A549 (cell line): ENCODE results near the gene CYSRT1. TPM values are rescaled to one million over a fixed set of nuclear protein-coding genes. Genes with fewer than 3 reads are reported as not detected.
A peak's percentile ranks its signal among the peaks of the same experiment; 100 is the strongest.

ENCODE experiments used
- ATAC-seq, 2 experiments: fragments of 200-7000 bp in 1 of 2; fragments of >200 bp in 1 of 2; cut with Nextera tagmentation in 1 of 2; cut with Tn5 transposase in 1 of 2; 3 replicates each; pipeline versions ENCODE4 v1.8.0 to v1.9.1; 2018 to 2020; ENCODE audit warnings: mild to moderate bottlenecking in 1 of 2, moderate library complexity in 1 of 2
- CTCF ChIA-PET: fragments of 300-600 bp; sonication (Branson Sonifier 250); formaldehyde crosslinking; extraction: SDS; loops from one replicate; lab custom pipeline; 2021; ENCODE audit warnings: antibody characterized with exemption, inconsistent platforms; lab: Yijun Ruan, JAX
- POLR2A ChIA-PET: fragments of 350-600 bp; formaldehyde crosslinking; extraction: SDS; loops from one replicate; lab custom pipeline; 2021; ENCODE audit warnings: antibody characterized with exemption, inconsistent platforms; lab: Yijun Ruan, JAX
- DNase-seq, 2 experiments: peaks; one replicate each; pipeline versions ENCODE4 v3.0.0 to v3.0.0-alpha.2; 2011 to 2016; ENCODE audit warnings: low read depth in 1 of 2, low spot score in 1 of 2
- FAIRE-seq: peaks from 2 replicates; lab custom pipeline; 2011; peaks lifted over from hg19 to GRCh38; lab: Jason Lieb, UNC
- H3K27ac ChIP-seq, 2 experiments: fragments of >200 bp; sonication (Bioruptor Twin); formaldehyde crosslinking; 3 replicates each; pipeline ENCODE4 v1.5.1; 2016 to 2017
- H3K4me1 ChIP-seq: fragments of >200 bp; sonication (Bioruptor Twin); formaldehyde crosslinking; 3 replicates; pipeline ENCODE4 v1.6.1; 2016
- H3K4me2 ChIP-seq: fragments of >200 bp; sonication (Bioruptor Twin); formaldehyde crosslinking; 3 replicates; pipeline ENCODE4 v1.6.1; 2016
- H3K4me3 ChIP-seq: fragments of >200 bp; sonication (Bioruptor Twin); formaldehyde crosslinking; 3 replicates; pipeline ENCODE4 v1.5.1; 2016
- H3K9me3 ChIP-seq: fragments of >200 bp; sonication (Bioruptor Twin); formaldehyde crosslinking; 3 replicates; pipeline ENCODE4 v1.6.1; 2016
- BCL3 ChIP-seq: fragments of >200 bp; sonication (Bioruptor Twin); formaldehyde crosslinking; IDR thresholded peaks from 3 replicates; pipeline ENCODE4 v1.6.1; 2016
- CBX2 ChIP-seq: fragments of 200-600 bp; sonication (generic); IDR thresholded peaks from 2 replicates; pipeline ENCODE4 v1.6.1; 2016; ENCODE audit warnings: low read depth, mild to moderate bottlenecking, borderline replicate concordance
- CBX8 ChIP-seq: fragments of 200-600 bp; sonication (generic); IDR thresholded peaks from 2 replicates; pipeline ENCODE4 v1.6.1; 2016
- CHD2 ChIP-seq: fragments of 150-350 bp; IDR thresholded peaks from 2 replicates; pipeline ENCODE4 v1.6.1; 2014; ENCODE audit warnings: low read length; ENCODE audit not compliant: partially characterized antibody
- CHD4 ChIP-seq: fragments of 200-600 bp; sonication (generic); IDR thresholded peaks from 2 replicates; pipeline ENCODE4 v1.6.1; 2016; ENCODE audit warnings: antibody characterized with exemption, mild to moderate bottlenecking, borderline replicate concordance
- FOSB ChIP-seq: fragments of 250-450 bp; sonication (Bioruptor Pico); IDR thresholded peaks from 2 replicates; pipeline ENCODE4 v1.5.0; 2020; ENCODE audit warnings: mild to moderate bottlenecking, moderate library complexity
- HDAC2 ChIP-seq: fragments of 200-600 bp; sonication (generic); IDR thresholded peaks from 2 replicates; pipeline ENCODE4 v1.6.1; 2016
- HOXB5 ChIP-seq: fragments of 250-450 bp; sonication (Bioruptor Pico); IDR thresholded peaks from 2 replicates; pipeline ENCODE4 v1.5.0; 2020; ENCODE audit warnings: mild to moderate bottlenecking, moderate library complexity
- JUNB ChIP-seq: fragments of >200 bp; sonication (Bioruptor Twin); formaldehyde crosslinking; IDR thresholded peaks from 2 replicates; pipeline ENCODE4 v1.6.1; 2016
- KDM1A ChIP-seq: fragments of 200-600 bp; sonication (generic); IDR thresholded peaks from 2 replicates; pipeline ENCODE4 v1.6.1; 2016; ENCODE audit warnings: low read depth, mild to moderate bottlenecking
- KDM5A ChIP-seq: fragments of 200-600 bp; sonication (generic); IDR thresholded peaks from 2 replicates; pipeline ENCODE4 v1.6.1; 2016; ENCODE audit warnings: antibody characterized with exemption, mild to moderate bottlenecking
- MAX ChIP-seq: IDR thresholded peaks from 2 replicates; pipeline ENCODE4 v1.6.1; 2012
- RAD21 ChIP-seq, 2 experiments: fragments of >200 bp in 1 of 2; sonication (Bioruptor Twin) in 1 of 2; formaldehyde crosslinking in 1 of 2; IDR thresholded peaks in 1 of 2; conservative IDR thresholded peaks in 1 of 2; 2 replicates in 1 of 2; 3 replicates in 1 of 2; pipeline ENCODE4 v1.6.1; 2012 to 2018; ENCODE audit warnings: inconsistent platforms in 1 of 2
- RCOR1 ChIP-seq: fragments of 150-350 bp; IDR thresholded peaks from 2 replicates; pipeline ENCODE4 v1.6.1; 2014; ENCODE audit warnings: antibody characterized with exemption, low read length, low read depth
- RFX5 ChIP-seq: fragments of 450-650 bp; IDR thresholded peaks from 2 replicates; pipeline ENCODE4 v1.7.1; 2014; ENCODE audit warnings: antibody characterized with exemption, mild to moderate bottlenecking, moderate library complexity
- ZC3H11A ChIP-seq: fragments of 450-650 bp; IDR thresholded peaks from 2 replicates; pipeline ENCODE4 v1.6.1; 2014; ENCODE audit warnings: antibody characterized with exemption, mild to moderate bottlenecking
- ZNF302 ChIP-seq: fragments of 250-450 bp; sonication (Bioruptor Pico); IDR thresholded peaks from 2 replicates; pipeline ENCODE4 v1.9.0; 2021; ENCODE audit warnings: inconsistent platforms, mild to moderate bottlenecking, moderate library complexity
- WGBS: methylation state at CpG from one replicate; pipeline ENCODE4 v1.1.6; 2017; ENCODE audit errors: missing lambda C conversion rate; 5-methylcytosine and 5-hydroxymethylcytosine counted together
- polyA plus RNA-seq, 4 experiments: library from polyadenylated mRNA; depleted of rRNA in 3 of 4; stranded (reverse); fragments of >200 nt; fragmentation: RNase III in 1 of 4; extraction: RNeasy Plus Mini Kit Qiagen cat#74134 plus additional on column Dnase treatment in 1 of 4; gene quantifications; 2 replicates in 3 of 4; 3 replicates in 1 of 4; pipeline ENCODE4 v1.2.3, GENCODE V29; 2011 to 2017
- TF ChIP-seq, protein P1 (sequence below): IDR thresholded peaks from 2 replicates; pipeline ENCODE4 v1.6.1; 2012
- TF ChIP-seq, protein P2 (sequence below): fragments of 450-650 bp; IDR thresholded peaks from 2 replicates; pipeline ENCODE4 v1.6.1; 2014; ENCODE audit warnings: antibody characterized with exemption
- TF ChIP-seq, protein P3 (sequence below): fragments of >200 bp; sonication (Bioruptor Twin); formaldehyde crosslinking; IDR thresholded peaks from 3 replicates; pipeline ENCODE4 v1.5.1; 2016

The CYSRT1 gene
- polyA plus RNA-seq, 2 of the 4 experiments (the other 2 are of a cell fraction), result 0.30 to 0.81 TPM

DNA sequence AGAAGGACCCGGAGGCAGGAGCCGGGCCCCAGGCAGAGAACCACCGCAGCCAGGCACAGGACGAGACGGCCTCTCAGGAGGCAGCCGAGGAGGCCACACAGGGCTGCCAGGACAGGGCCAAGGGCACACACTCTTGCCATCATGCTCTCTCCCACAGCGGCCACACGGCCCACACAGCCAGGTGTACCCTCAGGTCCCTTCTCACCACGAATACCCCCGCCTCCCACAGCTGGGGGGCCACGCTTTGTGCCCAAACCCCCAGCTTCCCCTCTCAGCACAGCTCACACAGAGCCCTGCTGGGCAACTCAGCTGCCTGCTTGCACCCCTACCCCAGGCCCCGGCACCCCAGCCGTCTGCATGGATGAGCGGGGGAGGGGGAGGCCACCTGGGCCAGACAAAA, 31.2 kb upstream of the CYSRT1 start:
- Histone ChIP-seq H3K9me3 (no peaks in the 10 kb centered on the region), H3K4me1 (peaks cover 39% of the 10 kb centered on the region), H3K27ac (no peak overlapping the region), H3K4me3 (no peak overlapping the region), H3K4me2 (no peak overlapping the region)
- ChIA-PET POLR2A (no interaction called here), CTCF (interaction anchor here (1.2 to 11.5 kb wide), 7 partner anchors 20 to 126 kb away, joined by 3 to 156 read pairs (median 5); partner anchors contain the start of genes CYSRT1, LRRC26, RNF208 and RNF224)
- WGBS, result 93% methylated on average over 11 of the region's 14 CpGs
- FAIRE-seq (no peak), ATAC-seq (no peak), DNase-seq (no peak)
- TF ChIP-seq, protein P1, sequence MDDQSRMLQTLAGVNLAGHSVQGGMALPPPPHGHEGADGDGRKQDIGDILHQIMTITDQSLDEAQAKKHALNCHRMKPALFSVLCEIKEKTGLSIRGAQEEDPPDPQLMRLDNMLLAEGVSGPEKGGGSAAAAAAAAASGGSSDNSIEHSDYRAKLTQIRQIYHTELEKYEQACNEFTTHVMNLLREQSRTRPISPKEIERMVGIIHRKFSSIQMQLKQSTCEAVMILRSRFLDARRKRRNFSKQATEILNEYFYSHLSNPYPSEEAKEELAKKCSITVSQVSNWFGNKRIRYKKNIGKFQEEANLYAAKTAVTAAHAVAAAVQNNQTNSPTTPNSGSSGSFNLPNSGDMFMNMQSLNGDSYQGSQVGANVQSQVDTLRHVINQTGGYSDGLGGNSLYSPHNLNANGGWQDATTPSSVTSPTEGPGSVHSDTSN, result no peak
- no peak for TF ChIP-seq RAD21 (conservative IDR thresholded peaks at IDR 0.05 in 1 of 2, IDR thresholded peaks at IDR 0.05 in 1 of 2)

- Histone ChIP-seq H3K9me3 (no peaks in the 10 kb centered on the region), H3K27ac (peak overlapping the region in 1 of 2 experiments; percentile 22; a peak in 1 of 6 replicates), H3K4me2 (no peak overlapping the region), H3K4me3 (no peak overlapping the region), H3K4me1 (peaks cover 44% of the 10 kb centered on the region)
- FAIRE-seq (no peak), DNase-seq (no peak), ATAC-seq (no peak)
- CTCF ChIA-PET, result interaction anchor here (0.8 to 11.5 kb wide), 10 partner anchors 13 to 159 kb away, joined by 3 to 156 read pairs (median 5); partner anchors contain the start of genes LRRC26, RNF224 and TMEM210
- 73% methylated on average over 4 of the region's 16 CpGs for WGBS
- TF ChIP-seq KDM5A (no peak), CBX2 (no peak), KDM1A (no peak), RFX5 (no peak), RCOR1 (no peak), HDAC2 (no peak), FOSB (CRISPR knock-in tag) (no peak), JUNB (no peak), MAX (no peak), ZNF302 (no peak), ZC3H11A (no peak), CBX8 (no peak), HOXB5 (CRISPR knock-in tag) (no peak)
- POLR2A ChIA-PET, result no interaction called here
Observed at GRCh38 chr9:137194388-137194787, 30.6 kb upstream of the CYSRT1 start.

DNA sequence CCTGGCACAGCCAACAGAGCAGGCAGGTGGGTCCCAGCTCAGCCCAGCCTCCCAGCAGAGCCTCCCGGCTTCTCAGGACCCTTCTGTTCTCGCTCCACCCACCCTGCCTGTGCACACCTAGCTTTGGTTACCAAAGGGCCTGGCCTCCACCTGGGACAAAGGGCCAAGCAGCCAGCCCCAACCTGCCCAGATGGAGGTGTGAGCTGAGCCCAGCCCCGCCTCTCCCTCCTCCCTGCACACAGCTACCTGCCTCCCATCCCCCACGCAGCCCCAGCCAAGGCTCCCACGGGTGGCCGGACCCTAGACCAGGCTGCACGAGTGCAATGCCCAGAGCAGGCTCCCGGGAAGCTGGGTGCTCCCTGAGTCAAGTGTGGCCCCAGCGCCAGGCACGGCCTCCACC, 30.1 kb upstream of the CYSRT1 start:
- Histone ChIP-seq H3K27ac (no peak overlapping the region), H3K4me2 (no peak overlapping the region), H3K9me3 (no peaks in the 10 kb centered on the region), H3K4me1 (peaks cover 44% of the 10 kb centered on the region)
- POLR2A ChIA-PET, result interaction anchor here (0.9 kb wide), 1 partner anchor 66 kb away, joined by 3 read pairs; no protein-coding TSS in a partner anchor
- CTCF ChIA-PET, result interaction anchor here (0.8 to 11.5 kb wide), 9 partner anchors 12 to 160 kb away, joined by 3 to 156 read pairs (median 5); partner anchors contain the start of genes LRRC26, RNF224, TMEM210 and TOR4A
- WGBS, result 96% methylated on average over 4 of the region's 10 CpGs
- ATAC-seq (no peak), FAIRE-seq (no peak)
- TF ChIP-seq, protein P2, sequence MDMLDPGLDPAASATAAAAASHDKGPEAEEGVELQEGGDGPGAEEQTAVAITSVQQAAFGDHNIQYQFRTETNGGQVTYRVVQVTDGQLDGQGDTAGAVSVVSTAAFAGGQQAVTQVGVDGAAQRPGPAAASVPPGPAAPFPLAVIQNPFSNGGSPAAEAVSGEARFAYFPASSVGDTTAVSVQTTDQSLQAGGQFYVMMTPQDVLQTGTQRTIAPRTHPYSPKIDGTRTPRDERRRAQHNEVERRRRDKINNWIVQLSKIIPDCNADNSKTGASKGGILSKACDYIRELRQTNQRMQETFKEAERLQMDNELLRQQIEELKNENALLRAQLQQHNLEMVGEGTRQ, result no peak
- TF ChIP-seq CHD4 (no peak), BCL3 (no peak), CHD2 (no peak)
- TF ChIP-seq, protein P3, sequence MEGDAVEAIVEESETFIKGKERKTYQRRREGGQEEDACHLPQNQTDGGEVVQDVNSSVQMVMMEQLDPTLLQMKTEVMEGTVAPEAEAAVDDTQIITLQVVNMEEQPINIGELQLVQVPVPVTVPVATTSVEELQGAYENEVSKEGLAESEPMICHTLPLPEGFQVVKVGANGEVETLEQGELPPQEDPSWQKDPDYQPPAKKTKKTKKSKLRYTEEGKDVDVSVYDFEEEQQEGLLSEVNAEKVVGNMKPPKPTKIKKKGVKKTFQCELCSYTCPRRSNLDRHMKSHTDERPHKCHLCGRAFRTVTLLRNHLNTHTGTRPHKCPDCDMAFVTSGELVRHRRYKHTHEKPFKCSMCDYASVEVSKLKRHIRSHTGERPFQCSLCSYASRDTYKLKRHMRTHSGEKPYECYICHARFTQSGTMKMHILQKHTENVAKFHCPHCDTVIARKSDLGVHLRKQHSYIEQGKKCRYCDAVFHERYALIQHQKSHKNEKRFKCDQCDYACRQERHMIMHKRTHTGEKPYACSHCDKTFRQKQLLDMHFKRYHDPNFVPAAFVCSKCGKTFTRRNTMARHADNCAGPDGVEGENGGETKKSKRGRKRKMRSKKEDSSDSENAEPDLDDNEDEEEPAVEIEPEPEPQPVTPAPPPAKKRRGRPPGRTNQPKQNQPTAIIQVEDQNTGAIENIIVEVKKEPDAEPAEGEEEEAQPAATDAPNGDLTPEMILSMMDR, result no peak
- TF ChIP-seq, protein P1, result no peak
- TF ChIP-seq, all 56 proteins: peak for 0
- no peak overlapping the region for H3K4me3 ChIP-seq
- DNase-seq, result no peak
